GM18951 (cell line): Measurements from ENCODE around the gene HDDC2.

Experiments used
- POLR2A ChIP-seq: IDR thresholded peaks from 4 replicates; pipeline ENCODE4 v1.6.1; 2011; ENCODE audit warnings: mild to moderate bottlenecking; ENCODE audit not compliant: insufficient read length, insufficient read depth; ENCODE audit errors: extremely low read depth
- in situ Hi-C: fragments of 300-500 bp; cut with MboI; formaldehyde crosslinking; loops from one replicate; pipeline ENCODE4 v1.12.0; 2022; ENCODE audit warnings: low sequenced_read_pairs, mixed read lengths, inconsistent platforms; ENCODE audit not compliant: unreplicated experiment

The HDDC2 gene

DNA sequence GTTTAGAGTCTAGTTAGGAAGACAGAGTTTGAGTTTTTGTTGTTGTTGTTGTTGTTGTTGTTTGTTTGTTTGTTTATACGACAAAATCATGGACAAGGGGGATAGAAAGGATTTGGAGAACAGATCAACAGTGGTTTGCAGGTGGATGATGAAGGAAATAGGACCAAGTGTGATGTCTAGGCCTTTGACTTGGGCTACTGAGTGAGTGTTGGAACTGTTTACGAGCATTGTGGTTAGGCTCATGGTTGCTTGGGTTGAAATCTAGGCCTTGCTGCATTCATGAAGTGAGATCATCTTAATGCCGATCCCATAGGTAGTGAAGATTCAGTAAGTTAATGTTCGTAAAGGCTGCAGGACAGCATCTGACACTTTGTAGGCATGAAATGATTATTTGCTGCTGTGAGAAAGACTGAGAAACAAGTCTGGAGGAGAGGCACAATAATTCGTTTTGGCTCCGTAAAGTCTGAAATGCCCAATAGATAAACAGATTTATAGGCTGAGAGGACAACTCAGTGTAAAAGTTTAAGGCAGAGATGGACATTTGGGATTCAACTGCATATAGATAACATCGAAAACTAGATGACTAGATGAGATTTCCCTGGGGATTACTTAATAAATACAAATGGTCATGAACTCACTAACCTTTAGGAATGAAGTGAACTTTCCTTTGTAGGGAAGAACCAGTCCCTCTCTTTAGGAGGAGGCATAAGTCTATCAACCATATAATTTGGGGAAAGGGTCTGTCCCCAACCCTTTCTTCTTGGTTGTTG is 70.0 kb downstream of the HDDC2 start:
- TF ChIP-seq POLR2A = no peak
- in situ Hi-C loops = no loop called here

- in situ Hi-C loops = no loop called here
- no peak for TF ChIP-seq POLR2A
Measured at GRCh38 chr6:125231133-125231532, 70.6 kb downstream of the HDDC2 start.

- in situ Hi-C loops = no loop called here
- no peak for TF ChIP-seq POLR2A
Measured at GRCh38 chr6:125230674-125231073, 71.1 kb downstream of the HDDC2 start.

DNA sequence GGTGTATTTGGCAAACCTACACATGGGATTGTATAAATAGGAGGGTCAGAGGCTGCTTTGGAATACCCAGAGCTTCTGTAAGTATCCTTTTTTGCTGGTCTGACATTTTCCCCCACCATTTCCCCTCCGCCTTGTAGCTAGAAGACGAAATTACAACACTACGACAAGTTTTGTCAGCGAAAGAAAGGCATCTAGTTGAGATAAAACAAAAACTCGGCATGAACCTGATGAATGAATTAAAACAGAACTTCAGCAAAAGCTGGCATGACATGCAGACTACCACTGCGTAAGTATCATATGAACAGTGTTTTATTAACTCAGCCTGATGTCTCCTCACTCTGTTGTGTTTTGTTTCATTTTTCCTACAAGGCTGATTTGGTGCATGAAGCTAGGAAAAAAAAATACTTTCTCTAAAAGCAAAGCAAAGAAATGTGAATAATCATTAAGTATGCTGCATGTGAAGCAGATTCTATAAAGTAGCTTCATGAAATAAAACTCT is 72.7 kb downstream of the HDDC2 start:
- no peak for TF ChIP-seq POLR2A
- in situ Hi-C loops = no loop called here

DNA sequence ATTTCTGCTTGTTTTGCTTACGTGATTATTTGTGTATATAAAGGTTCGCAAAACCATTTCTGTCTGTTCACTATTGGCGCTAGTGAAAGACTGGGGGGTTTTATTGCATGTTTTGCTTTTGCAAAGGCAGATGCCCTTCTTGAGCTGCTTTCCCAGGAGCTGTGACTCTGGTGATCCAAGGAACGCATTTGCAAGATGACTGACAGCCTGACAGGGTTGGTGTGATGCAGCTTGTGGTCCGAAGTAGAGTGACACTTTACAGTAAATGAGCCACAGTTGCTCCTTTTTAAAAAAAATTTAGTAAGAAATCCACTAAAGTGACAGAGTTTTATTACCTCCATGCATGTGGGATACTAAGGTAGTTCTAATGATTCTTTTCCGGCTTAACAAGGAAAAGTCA is 74.5 kb downstream of the HDDC2 start:
- TF ChIP-seq POLR2A = no peak
- in situ Hi-C loops = no loop called here
